Measurements from ENCODE around the gene FAM229B.

DNA sequence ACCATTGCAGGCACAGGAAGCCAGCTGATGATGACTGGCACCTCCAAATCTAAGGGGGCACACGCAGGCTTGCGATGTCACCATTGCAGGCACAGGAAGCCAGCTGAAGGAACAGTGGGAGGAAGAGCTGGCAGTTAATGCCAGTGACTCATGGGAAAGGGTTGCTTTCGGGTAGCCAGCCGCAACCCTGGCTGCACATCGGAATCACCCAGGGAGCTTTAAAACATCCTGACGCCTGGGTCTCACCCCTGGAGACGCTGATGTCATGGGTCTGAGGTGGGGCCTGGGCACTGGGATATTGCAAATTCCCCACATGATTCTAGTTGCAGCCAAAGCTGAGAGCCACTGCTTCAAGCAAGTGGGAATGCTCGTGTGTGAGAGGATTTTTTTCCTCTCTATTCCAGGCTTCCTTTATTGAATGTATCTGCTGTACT, 49.6 kb upstream of the FAM229B start:
- TF ChIP-seq, protein P1, sequence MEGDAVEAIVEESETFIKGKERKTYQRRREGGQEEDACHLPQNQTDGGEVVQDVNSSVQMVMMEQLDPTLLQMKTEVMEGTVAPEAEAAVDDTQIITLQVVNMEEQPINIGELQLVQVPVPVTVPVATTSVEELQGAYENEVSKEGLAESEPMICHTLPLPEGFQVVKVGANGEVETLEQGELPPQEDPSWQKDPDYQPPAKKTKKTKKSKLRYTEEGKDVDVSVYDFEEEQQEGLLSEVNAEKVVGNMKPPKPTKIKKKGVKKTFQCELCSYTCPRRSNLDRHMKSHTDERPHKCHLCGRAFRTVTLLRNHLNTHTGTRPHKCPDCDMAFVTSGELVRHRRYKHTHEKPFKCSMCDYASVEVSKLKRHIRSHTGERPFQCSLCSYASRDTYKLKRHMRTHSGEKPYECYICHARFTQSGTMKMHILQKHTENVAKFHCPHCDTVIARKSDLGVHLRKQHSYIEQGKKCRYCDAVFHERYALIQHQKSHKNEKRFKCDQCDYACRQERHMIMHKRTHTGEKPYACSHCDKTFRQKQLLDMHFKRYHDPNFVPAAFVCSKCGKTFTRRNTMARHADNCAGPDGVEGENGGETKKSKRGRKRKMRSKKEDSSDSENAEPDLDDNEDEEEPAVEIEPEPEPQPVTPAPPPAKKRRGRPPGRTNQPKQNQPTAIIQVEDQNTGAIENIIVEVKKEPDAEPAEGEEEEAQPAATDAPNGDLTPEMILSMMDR (IDR thresholded peaks at IDR 0.05), result no peak
- TF ChIP-seq EZH2 (IDR thresholded peaks at IDR 0.05) (no peak), EZH2phosphoT487 (IDR thresholded peaks at IDR 0.05) (no peak)

Measured in neural progenitor cell (in vitro differentiated cells).